Measurements from ENCODE around the gene MYPOP.
A peak's percentile ranks its signal among the peaks of the same experiment; 100 is the strongest.

The MYPOP gene

DNA sequence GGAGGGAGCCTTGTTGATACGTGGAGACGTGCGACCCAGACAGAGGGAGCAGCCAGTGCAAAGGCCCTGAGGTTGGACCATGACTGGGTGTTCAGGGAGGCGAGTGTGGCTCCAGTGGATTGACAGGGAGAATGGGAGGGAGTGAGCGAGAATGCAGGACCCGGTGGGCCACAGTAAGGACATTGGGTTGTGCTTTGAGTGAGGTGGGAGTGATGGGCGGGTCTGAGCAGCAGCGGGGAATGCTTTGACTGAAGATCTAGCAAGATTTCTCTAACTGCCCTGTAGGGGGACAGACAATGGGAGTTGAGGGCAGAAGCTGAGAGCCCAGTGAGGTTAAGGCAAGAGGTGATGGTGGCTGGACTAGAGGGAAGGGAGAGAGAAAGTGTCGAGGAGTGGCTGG, 19.9 kb upstream of the MYPOP start:
- H2BK5ac ChIP-seq (ENCODE audit: low read depth, low read length, poor library complexity, severe bottlenecking): no peak overlapping the region

DNA sequence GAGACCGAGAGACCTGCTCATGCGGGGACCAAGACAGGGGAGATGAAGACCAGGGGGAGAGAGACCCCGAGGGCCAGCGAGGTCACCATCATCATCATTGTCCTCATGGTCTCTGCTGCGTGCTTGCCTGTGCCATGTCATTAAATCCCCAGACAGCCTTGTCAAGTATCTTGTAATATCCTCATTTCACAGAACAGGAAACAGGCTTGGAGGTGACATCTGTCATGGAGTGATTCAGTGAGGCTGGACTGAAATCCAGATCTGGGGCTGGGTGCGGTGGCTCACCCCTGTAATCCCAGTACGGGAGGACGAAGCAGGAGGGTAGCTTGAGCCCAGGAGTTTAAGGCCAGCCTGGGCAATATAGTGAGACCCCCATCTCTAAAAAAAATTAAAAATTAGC, 18.0 kb upstream of the MYPOP start:
- peaks cover 9 to 36% of the 10 kb centered on the region in 2 experiments for H3K27me3 ChIP-seq (ENCODE audit: control insufficient read depth in 1 of 2, insufficient read depth in 1 of 2, low read length in 2 of 2)
- H3K4me3 ChIP-seq (ENCODE audit: insufficient read depth in 1 of 2, low read depth in 1 of 2, low read length in 2 of 2): no peak overlapping the region
- no peak overlapping the region for H3K14ac ChIP-seq (ENCODE audit: low read length in 2 of 2)
- no peaks in the 10 kb centered on the region for H3K9me3 ChIP-seq (ENCODE audit: control insufficient read depth, low read length)
- H3K27ac ChIP-seq (ENCODE audit: low read length, poor library complexity, severe bottlenecking): no peak overlapping the region
- H2BK120ac ChIP-seq (ENCODE audit: low read depth, low read length): no peak overlapping the region
- no peaks in the 10 kb centered on the region for H3K4me1 ChIP-seq (ENCODE audit: control insufficient read depth, insufficient read depth, low read depth, low read length)
- no peak overlapping the region for H3K23ac ChIP-seq (ENCODE audit: low read length in 2 of 2)
- H2BK12ac ChIP-seq (ENCODE audit: low read length in 2 of 2): no peak overlapping the region
- no peaks in the 10 kb centered on the region for H3K79me1 ChIP-seq (replicated peaks; ENCODE audit: low read length, poor library complexity, severe bottlenecking)
- H3K4me2 ChIP-seq (ENCODE audit: low read length, poor library complexity, severe bottlenecking): no peak overlapping the region
- no peak overlapping the region for H2AK5ac ChIP-seq (ENCODE audit: low read length, severe bottlenecking)
- H3K18ac ChIP-seq (ENCODE audit: low read depth in 1 of 2, low read length in 2 of 2): no peak overlapping the region
- H3K9ac ChIP-seq (ENCODE audit: low read length): no peak overlapping the region
- 75% methylated on average over 6 of the region's 8 CpGs for WGBS
- no peak overlapping the region for H4K8ac ChIP-seq (ENCODE audit: low read length)
- H3K36me3 ChIP-seq (ENCODE audit: control insufficient read depth in 1 of 2, insufficient read depth in 2 of 2, low read depth in 1 of 2, low read length in 2 of 2): no peaks in the 10 kb centered on the region
- no peak overlapping the region for H2BK15ac ChIP-seq (ENCODE audit: low read depth, poor library complexity, severe bottlenecking)
- H2BK5ac ChIP-seq (ENCODE audit: low read depth, low read length, poor library complexity, severe bottlenecking): no peak overlapping the region
- no peak overlapping the region for H2AFZ ChIP-seq (ENCODE audit: low read depth, low read length)
- no peak for DNase-seq
- H3K4ac ChIP-seq (ENCODE audit: low read depth in 1 of 2, low read length in 2 of 2): no peak overlapping the region
- H4K91ac ChIP-seq (ENCODE audit: low read length): no peak overlapping the region

More for the DNA sequence above, 19.9 kb upstream of the MYPOP start:
- no peak overlapping the region for H4K8ac ChIP-seq (ENCODE audit: low read length)
- H3K79me1 ChIP-seq (replicated peaks; ENCODE audit: low read length, poor library complexity, severe bottlenecking): no peaks in the 10 kb centered on the region
- no peaks in the 10 kb centered on the region for H3K36me3 ChIP-seq (ENCODE audit: control insufficient read depth in 1 of 2, insufficient read depth in 2 of 2, low read depth in 1 of 2, low read length in 2 of 2)
- no peak overlapping the region for H4K91ac ChIP-seq (ENCODE audit: low read length)
- H3K27me3 ChIP-seq (ENCODE audit: control insufficient read depth in 1 of 2, insufficient read depth in 1 of 2, low read length in 2 of 2): peaks cover 9 to 34% of the 10 kb centered on the region in 2 experiments
- DNase-seq: peak; percentile 28
- H3K4ac ChIP-seq (ENCODE audit: low read depth in 1 of 2, low read length in 2 of 2): no peak overlapping the region
- no peak overlapping the region for H3K4me2 ChIP-seq (ENCODE audit: low read length, poor library complexity, severe bottlenecking)
- no peak overlapping the region for H2BK12ac ChIP-seq (ENCODE audit: low read length in 2 of 2)
- no peak overlapping the region for H2BK120ac ChIP-seq (ENCODE audit: low read depth, low read length)
- H3K18ac ChIP-seq (ENCODE audit: low read depth in 1 of 2, low read length in 2 of 2): no peak overlapping the region
- H2AK5ac ChIP-seq (ENCODE audit: low read length, severe bottlenecking): no peak overlapping the region
- H2BK15ac ChIP-seq (ENCODE audit: low read depth, poor library complexity, severe bottlenecking): no peak overlapping the region
- 54% methylated on average over 9 of the region's 9 CpGs for WGBS
- no peaks in the 10 kb centered on the region for H3K4me1 ChIP-seq (ENCODE audit: control insufficient read depth, insufficient read depth, low read depth, low read length)
- H3K9ac ChIP-seq (ENCODE audit: low read length): no peak overlapping the region
- H3K14ac ChIP-seq (ENCODE audit: low read length in 2 of 2): no peak overlapping the region
- no peak overlapping the region for H3K27ac ChIP-seq (ENCODE audit: low read length, poor library complexity, severe bottlenecking)
- H2AFZ ChIP-seq (ENCODE audit: low read depth, low read length): no peak overlapping the region
- H3K23ac ChIP-seq (ENCODE audit: low read length in 2 of 2): no peak overlapping the region
- no peak overlapping the region for H3K4me3 ChIP-seq (ENCODE audit: insufficient read depth in 1 of 2, low read depth in 1 of 2, low read length in 2 of 2)
- no peaks in the 10 kb centered on the region for H3K9me3 ChIP-seq (ENCODE audit: control insufficient read depth, low read length)

DNA sequence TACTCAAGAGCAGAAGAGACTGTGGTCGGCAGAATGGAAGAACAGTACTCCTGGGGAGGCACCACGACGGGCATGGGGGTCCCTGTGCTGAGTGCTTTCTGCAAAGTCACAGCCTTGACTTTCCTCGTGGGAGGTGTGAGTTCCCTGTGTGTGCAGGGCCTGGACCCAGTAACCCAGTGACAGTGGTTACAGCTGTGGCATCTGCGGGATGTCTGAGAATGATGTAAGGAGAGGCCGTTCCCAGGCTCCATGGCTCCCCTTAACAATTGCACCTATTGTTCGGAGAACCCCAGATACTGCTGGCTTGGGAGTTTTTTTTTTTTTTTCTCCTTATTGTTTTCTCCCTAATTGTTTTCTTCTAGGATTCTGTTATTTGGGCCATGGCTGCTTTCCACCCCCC, 17.3 kb upstream of the MYPOP start:
- Histone ChIP-seq H2BK12ac (ENCODE audit: low read length in 2 of 2) (no peak overlapping the region), H3K27ac (ENCODE audit: low read length, poor library complexity, severe bottlenecking) (no peak overlapping the region), H3K4me1 (ENCODE audit: control insufficient read depth, insufficient read depth, low read depth, low read length) (no peaks in the 10 kb centered on the region), H3K4ac (ENCODE audit: low read depth in 1 of 2, low read length in 2 of 2) (no peak overlapping the region), H3K9ac (ENCODE audit: low read length) (no peak overlapping the region), H3K9me3 (ENCODE audit: control insufficient read depth, low read length) (no peaks in the 10 kb centered on the region), H3K4me2 (ENCODE audit: low read length, poor library complexity, severe bottlenecking) (no peak overlapping the region), H3K36me3 (ENCODE audit: control insufficient read depth in 1 of 2, insufficient read depth in 2 of 2, low read depth in 1 of 2, low read length in 2 of 2) (no peaks in the 10 kb centered on the region), H2AK5ac (ENCODE audit: low read length, severe bottlenecking) (no peak overlapping the region), H3K14ac (ENCODE audit: low read length in 2 of 2) (no peak overlapping the region), H3K4me3 (ENCODE audit: insufficient read depth in 1 of 2, low read depth in 1 of 2, low read length in 2 of 2) (no peak overlapping the region), H3K27me3 (ENCODE audit: control insufficient read depth in 1 of 2, insufficient read depth in 1 of 2, low read length in 2 of 2) (peaks cover 9 to 40% of the 10 kb centered on the region in 2 experiments), H2BK5ac (ENCODE audit: low read depth, low read length, poor library complexity, severe bottlenecking) (no peak overlapping the region), H3K23ac (ENCODE audit: low read length in 2 of 2) (no peak overlapping the region), H4K91ac (ENCODE audit: low read length) (no peak overlapping the region), H3K79me1 (replicated peaks; ENCODE audit: low read length, poor library complexity, severe bottlenecking) (no peaks in the 10 kb centered on the region), H4K8ac (ENCODE audit: low read length) (no peak overlapping the region), H2AFZ (ENCODE audit: low read depth, low read length) (no peak overlapping the region), H2BK120ac (ENCODE audit: low read depth, low read length) (no peak overlapping the region), H3K18ac (ENCODE audit: low read depth in 1 of 2, low read length in 2 of 2) (no peak overlapping the region), H2BK15ac (ENCODE audit: low read depth, poor library complexity, severe bottlenecking) (no peak overlapping the region)
- no peak for DNase-seq
- 84% methylated on average over 6 of the region's 7 CpGs for WGBS

DNA sequence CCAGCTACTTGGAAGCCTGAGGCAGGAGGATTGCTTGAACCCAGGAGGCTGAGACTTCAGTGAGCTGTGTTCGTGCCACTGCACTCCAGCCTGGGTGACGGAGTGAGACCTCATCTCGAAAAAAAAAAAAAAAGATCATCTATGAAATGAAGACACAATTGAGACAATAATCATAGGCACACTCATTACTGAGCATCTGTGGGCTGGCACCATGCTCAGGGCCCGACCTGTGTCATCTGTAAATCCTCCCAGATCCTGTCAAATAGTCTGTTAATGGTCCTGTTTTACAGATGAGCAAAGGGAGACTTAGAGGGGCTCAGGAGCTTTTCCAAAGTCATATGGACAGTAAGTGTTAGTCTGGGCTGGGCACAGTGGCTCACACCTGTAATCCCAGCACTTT, 16.3 kb upstream of the MYPOP start:
- Histone ChIP-seq H3K27me3 (ENCODE audit: control insufficient read depth in 1 of 2, insufficient read depth in 1 of 2, low read length in 2 of 2) (peaks cover 9 to 49% of the 10 kb centered on the region in 2 experiments), H3K4ac (ENCODE audit: low read depth in 1 of 2, low read length in 2 of 2) (no peak overlapping the region), H3K9ac (ENCODE audit: low read length) (no peak overlapping the region), H3K23ac (ENCODE audit: low read length in 2 of 2) (no peak overlapping the region), H3K18ac (ENCODE audit: low read depth in 1 of 2, low read length in 2 of 2) (no peak overlapping the region), H2BK5ac (ENCODE audit: low read depth, low read length, poor library complexity, severe bottlenecking) (no peak overlapping the region), H4K91ac (ENCODE audit: low read length) (no peak overlapping the region), H3K9me3 (ENCODE audit: control insufficient read depth, low read length) (no peaks in the 10 kb centered on the region), H2BK12ac (ENCODE audit: low read length in 2 of 2) (no peak overlapping the region), H2BK15ac (ENCODE audit: low read depth, poor library complexity, severe bottlenecking) (no peak overlapping the region), H3K79me1 (replicated peaks; ENCODE audit: low read length, poor library complexity, severe bottlenecking) (no peaks in the 10 kb centered on the region), H3K4me1 (ENCODE audit: control insufficient read depth, insufficient read depth, low read depth, low read length) (no peaks in the 10 kb centered on the region), H4K8ac (ENCODE audit: low read length) (no peak overlapping the region), H2AFZ (ENCODE audit: low read depth, low read length) (no peak overlapping the region), H2AK5ac (ENCODE audit: low read length, severe bottlenecking) (no peak overlapping the region), H3K4me3 (ENCODE audit: insufficient read depth in 1 of 2, low read depth in 1 of 2, low read length in 2 of 2) (no peak overlapping the region), H2BK120ac (ENCODE audit: low read depth, low read length) (no peak overlapping the region), H3K36me3 (ENCODE audit: control insufficient read depth in 1 of 2, insufficient read depth in 2 of 2, low read depth in 1 of 2, low read length in 2 of 2) (no peaks in the 10 kb centered on the region), H3K4me2 (ENCODE audit: low read length, poor library complexity, severe bottlenecking) (no peak overlapping the region), H3K27ac (ENCODE audit: low read length, poor library complexity, severe bottlenecking) (no peak overlapping the region), H3K14ac (ENCODE audit: low read length in 2 of 2) (no peak overlapping the region)
- no peak for DNase-seq
- 72% methylated on average over 3 of the region's 4 CpGs for WGBS

Measured in mesenchymal stem cell (in vitro differentiated cells and primary cell).